Endothelial cell (in vitro differentiated cells): ENCODE data around the gene CELSR2. TPM values are rescaled to one million over a fixed set of nuclear protein-coding genes. Genes with fewer than 3 reads are reported as not detected.
"Not testable (repeated sequence)": the region's sequence is repeated elsewhere in the genome, so short reads cannot be mapped to it uniquely, and the experiment has no call there.

Source experiments
- DNase-seq: peaks from one replicate; pipeline ENCODE4 v3.0.0; 2021; ENCODE audit warnings: low spot score
- H3K27ac Mint-ChIP-seq: one replicate; pipeline ENCODE4 v1.8.0; 2021; ENCODE audit warnings: mixed read lengths, inconsistent platforms; ENCODE audit not compliant: unreplicated experiment
- H3K27me3 Mint-ChIP-seq: one replicate; pipeline ENCODE4 v1.8.0; 2021; ENCODE audit warnings: mild to moderate bottlenecking, moderate library complexity, mixed read lengths, inconsistent platforms; ENCODE audit not compliant: unreplicated experiment
- H3K36me3 Mint-ChIP-seq: one replicate; pipeline ENCODE4 v1.8.0; 2021; ENCODE audit warnings: mild to moderate bottlenecking, low read depth, mixed read lengths, inconsistent platforms; ENCODE audit not compliant: unreplicated experiment
- H3K4me1 Mint-ChIP-seq: one replicate; pipeline ENCODE4 v1.8.0; 2021; ENCODE audit warnings: mild to moderate bottlenecking, mixed read lengths, inconsistent platforms; ENCODE audit not compliant: unreplicated experiment
- H3K4me3 Mint-ChIP-seq: one replicate; pipeline ENCODE4 v1.8.0; 2021; ENCODE audit warnings: mild to moderate bottlenecking, mixed read lengths, inconsistent platforms; ENCODE audit not compliant: unreplicated experiment
- H3K9me3 Mint-ChIP-seq: one replicate; pipeline ENCODE4 v1.8.0; 2021; ENCODE audit warnings: mixed read lengths, inconsistent platforms; ENCODE audit not compliant: unreplicated experiment
- CTCF ChIP-seq: fragments of 200-600 bp; sonication (generic); IDR thresholded peaks from one replicate; pipeline ENCODE4 v1.5.0; 2021; ENCODE audit warnings: antibody characterized with exemption; ENCODE audit not compliant: unreplicated experiment
- total RNA-seq: library from RNA; stranded (reverse); fragmentation: NEBNext Ultra II Directional; extraction: Animal tissue kit (Norgen Biotek cat#: 25700); gene quantifications from one replicate; pipeline ENCODE4 v1.2.1, GENCODE V29; 2021; ENCODE audit not compliant: unreplicated experiment

Gene CELSR2
- total RNA-seq, 1 donor from 2014 or later = 1.6 TPM

- TF ChIP-seq CTCF = no peak
- Mint-ChIP-seq H3K36me3 (peaks cover 9% of the 10 kb centered on the region), H3K4me3 (peak overlapping the region; percentile 99), H3K4me1 (peaks cover 19% of the 10 kb centered on the region), H3K27ac (no peak overlapping the region), H3K9me3 (no peaks in the 10 kb centered on the region), H3K27me3 (peaks cover 6% of the 10 kb centered on the region)
- no peak for DNase-seq
Measured at GRCh38 chr1:109281680-109282496, 32.5 kb downstream of the CELSR2 start.

- H3K4me1 Mint-ChIP-seq = peaks cover 15% of the 10 kb centered on the region
- peak overlapping the region; percentile 99 for H3K4me3 Mint-ChIP-seq
- no peak overlapping the region for H3K27ac Mint-ChIP-seq
- H3K27me3 Mint-ChIP-seq = peaks cover 6% of the 10 kb centered on the region
- DNase-seq = no peak
- H3K36me3 Mint-ChIP-seq = peaks cover 9% of the 10 kb centered on the region
- TF ChIP-seq CTCF = no peak
- H3K9me3 Mint-ChIP-seq = no peaks in the 10 kb centered on the region
Measured at GRCh38 chr1:109282497-109282951, 33.2 kb downstream of the CELSR2 start.

DNA sequence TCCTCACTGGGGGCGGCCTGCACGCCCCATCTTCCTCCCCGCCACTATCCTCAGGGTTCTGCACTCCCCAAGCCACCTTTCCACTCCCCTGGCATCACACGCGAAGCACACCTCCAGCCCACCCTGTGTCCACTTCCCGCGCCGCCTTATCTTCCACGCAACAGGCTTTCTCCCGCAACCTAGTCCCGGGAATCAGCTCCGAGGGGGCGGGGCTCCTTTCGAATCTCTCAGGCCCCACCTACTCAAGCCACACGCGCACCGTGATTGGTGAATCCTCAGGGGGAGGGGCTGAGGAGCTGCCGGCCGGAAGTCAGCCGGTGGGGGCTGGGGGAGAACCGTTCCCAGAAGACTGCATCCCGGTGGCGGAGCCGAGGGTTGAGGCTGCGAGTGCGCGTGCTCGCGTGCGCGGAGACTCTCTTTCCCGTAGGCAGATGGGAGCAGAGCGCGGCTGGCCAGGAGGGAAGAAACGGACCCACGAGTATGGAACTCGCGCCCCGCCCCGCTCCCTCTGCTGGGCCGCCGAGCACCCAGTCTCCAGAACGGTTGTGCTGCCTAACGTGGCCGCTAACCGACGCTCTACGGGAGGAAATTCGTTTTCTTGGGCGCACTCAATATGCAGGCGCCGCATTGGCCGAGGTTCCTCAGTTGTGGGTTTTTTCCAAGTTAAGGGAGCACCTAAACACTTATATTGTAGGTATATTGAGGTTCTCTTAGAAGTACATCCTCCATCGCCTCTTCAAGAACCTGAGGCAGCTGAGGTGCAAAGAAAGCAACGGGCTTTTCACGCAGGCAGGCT is 33.8 kb downstream of the CELSR2 start, which contains the start of gene PSRC1:
Gene PSRC1 (minus strand): TSS at position 194 of the 796 bp plus-strand sequence.
- peak within 1 kb of the TSS; percentile 99 for H3K4me3 Mint-ChIP-seq

DNA sequence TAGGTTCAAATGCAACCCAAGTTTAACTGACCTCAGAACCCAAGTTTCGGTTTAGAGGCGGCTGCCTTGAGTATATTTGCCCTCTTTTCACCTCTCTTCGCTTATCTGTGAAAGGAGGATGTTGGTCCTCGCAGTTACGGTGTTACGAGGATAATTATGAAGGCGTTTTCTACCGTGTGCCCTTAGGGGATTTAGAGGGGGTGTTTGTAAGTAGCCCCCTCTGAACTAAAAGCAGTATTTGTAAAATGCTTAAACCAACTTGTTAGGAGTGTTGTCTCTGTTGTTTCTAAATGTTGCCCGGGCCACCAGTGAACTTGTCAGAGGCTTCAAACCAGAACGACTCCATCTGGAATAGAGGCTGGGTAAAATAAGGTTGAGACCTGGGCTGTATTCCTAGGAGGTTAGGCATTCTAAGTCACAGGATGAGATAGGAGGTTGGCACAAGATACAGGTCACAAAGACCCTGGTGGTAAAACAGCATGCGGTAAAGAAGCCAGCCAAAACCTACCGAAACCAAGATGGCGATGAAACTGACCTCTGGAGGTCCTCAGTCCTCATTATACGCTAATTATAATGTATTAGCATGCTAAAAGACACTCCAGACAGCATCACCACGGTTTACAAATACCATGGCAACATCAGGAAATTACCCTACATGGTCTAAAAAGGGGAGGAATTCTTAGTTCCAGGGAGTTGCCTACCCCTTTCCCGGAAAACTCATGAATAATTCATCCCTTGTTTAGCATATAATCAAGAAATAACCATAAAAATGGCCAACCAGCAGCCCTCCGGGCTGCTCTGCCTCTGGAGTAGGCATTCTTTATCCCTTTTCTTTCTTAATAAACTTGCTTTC is 34.6 kb downstream of the CELSR2 start:
- no peak for DNase-seq
- TF ChIP-seq CTCF = no peak
- no peaks in the 10 kb centered on the region for H3K9me3 Mint-ChIP-seq
- H3K27me3 Mint-ChIP-seq = peaks cover 6% of the 10 kb centered on the region
- H3K4me1 Mint-ChIP-seq = peaks cover 15% of the 10 kb centered on the region
- H3K36me3 Mint-ChIP-seq = peaks cover 9% of the 10 kb centered on the region
- H3K27ac Mint-ChIP-seq = peak overlapping the region; percentile 48
- peak overlapping the region; percentile 99 for H3K4me3 Mint-ChIP-seq

More for the DNA sequence above, 33.8 kb downstream of the CELSR2 start, which contains the start of gene PSRC1:
- H3K9me3 Mint-ChIP-seq = no peaks in the 10 kb centered on the region
- H3K27ac Mint-ChIP-seq = peak within 1 kb of the TSS; percentile 48
- no peak for TF ChIP-seq CTCF
- peak; percentile 89 for DNase-seq
- peaks cover 15% of the 10 kb centered on the region for H3K4me1 Mint-ChIP-seq
- H3K36me3 Mint-ChIP-seq = peaks cover 9% of the 10 kb centered on the region
- H3K27me3 Mint-ChIP-seq = peaks cover 6% of the 10 kb centered on the region

DNA sequence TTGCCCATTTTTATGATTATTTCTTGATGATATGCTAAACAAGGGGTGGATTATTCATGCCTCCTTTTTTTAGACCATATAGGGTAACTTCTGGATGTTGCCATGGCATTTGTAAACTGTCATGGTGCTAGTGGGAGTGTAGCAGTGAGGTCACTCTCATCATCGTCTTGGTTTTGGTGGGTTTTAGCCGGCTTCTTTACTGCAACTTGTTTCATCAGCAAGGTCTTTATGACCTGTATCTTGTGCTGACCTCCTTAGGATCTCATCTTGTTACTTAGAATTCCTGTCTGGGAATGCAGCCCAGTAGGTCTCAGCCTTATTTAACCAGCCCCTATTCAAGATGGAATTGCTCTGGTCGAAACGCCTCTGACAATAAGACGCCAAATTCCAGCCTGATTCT is 37.4 kb downstream of the CELSR2 start:
- not testable (repeated sequence) for H3K27me3 Mint-ChIP-seq, H3K27ac Mint-ChIP-seq, H3K36me3 Mint-ChIP-seq, DNase-seq, H3K4me3 Mint-ChIP-seq, H3K9me3 Mint-ChIP-seq
- H3K4me1 Mint-ChIP-seq = peaks cover 15% of the 10 kb centered on the region
